Measurements from ENCODE around the gene BOC. TPM values are rescaled to one million over a fixed set of nuclear protein-coding genes. Genes with fewer than 3 reads are reported as not detected.
"Not testable (repeated sequence)": the region's sequence is repeated elsewhere in the genome, so short reads cannot be mapped to it uniquely, and the experiment has no call there.

Gene BOC
- total RNA-seq, 4 donors from 2014 or later, result 3.7 to 7.4 (median 4.6) TPM

GRCh38 chr3:113170771-113171170 is 40.6 kb upstream of the BOC start:
- H3K4me1 ChIP-seq, result peaks cover 11 to 13% of the 10 kb centered on the region in 2 donors
- intact Hi-C loops (cut with DNase I; ENCODE audit: low total_unique reads), result no loop called here
- in situ Hi-C loops (cut with MboI; ENCODE audit: low sequenced_read_pairs in 4 of 4), result no loop called here
- ATAC-seq, result no peak
- H3K4me3 ChIP-seq, result no peak overlapping the region
- H3K27ac ChIP-seq, result no peak overlapping the region
- no peaks in the 10 kb centered on the region for H3K27me3 ChIP-seq
- no peak for DNase-seq
- TF ChIP-seq POLR2A (IDR thresholded peaks at IDR 0.05), result no peak
- no peak for TF ChIP-seq CTCF (IDR thresholded peaks at IDR 0.05 in 4 of 5, conservative IDR thresholded peaks at IDR 0.05 in 1 of 5)
- no peaks in the 10 kb centered on the region for H3K9me3 ChIP-seq
- H3K36me3 ChIP-seq, result no peaks in the 10 kb centered on the region

- H3K36me3 ChIP-seq; in situ Hi-C loops (cut with MboI; ENCODE audit: low sequenced_read_pairs in 4 of 4); H3K4me3 ChIP-seq; ATAC-seq; H3K4me1 ChIP-seq; H3K9me3 ChIP-seq; intact Hi-C loops (cut with DNase I; ENCODE audit: low total_unique reads); H3K27ac ChIP-seq; DNase-seq; H3K27me3 ChIP-seq: not testable (repeated sequence)
Observed at GRCh38 chr3:113171675-113172300, 39.6 kb upstream of the BOC start.

GRCh38 chr3:113173102-113173501 is 38.3 kb upstream of the BOC start:
- no peak for DNase-seq
- no peak overlapping the region for H3K4me3 ChIP-seq
- no peaks in the 10 kb centered on the region for H3K4me1 ChIP-seq
- TF ChIP-seq POLR2A (IDR thresholded peaks at IDR 0.05) (no peak), CTCF (IDR thresholded peaks at IDR 0.05 in 4 of 5, conservative IDR thresholded peaks at IDR 0.05 in 1 of 5) (no peak)
- no peaks in the 10 kb centered on the region for H3K27me3 ChIP-seq
- no peak for ATAC-seq
- intact Hi-C loops (cut with DNase I; ENCODE audit: low total_unique reads), result no loop called here
- no peaks in the 10 kb centered on the region for H3K9me3 ChIP-seq
- in situ Hi-C loops (cut with MboI; ENCODE audit: low sequenced_read_pairs in 4 of 4), result no loop called here
- no peak overlapping the region for H3K27ac ChIP-seq
- H3K36me3 ChIP-seq, result no peaks in the 10 kb centered on the region

GRCh38 chr3:113174304-113174703 is 37.1 kb upstream of the BOC start:
- intact Hi-C loops (cut with DNase I; ENCODE audit: low total_unique reads), result no loop called here

More at GRCh38 chr3:113174304-113174703, 37.1 kb upstream of the BOC start:
- H3K27ac ChIP-seq, result no peak overlapping the region
- DNase-seq, result no peak
- ATAC-seq, result no peak
- H3K27me3 ChIP-seq, result no peaks in the 10 kb centered on the region
- in situ Hi-C loops (cut with MboI; ENCODE audit: low sequenced_read_pairs in 4 of 4), result no loop called here
- H3K36me3 ChIP-seq, result no peaks in the 10 kb centered on the region
- TF ChIP-seq POLR2A (IDR thresholded peaks at IDR 0.05) (no peak), CTCF (IDR thresholded peaks at IDR 0.05 in 4 of 5, conservative IDR thresholded peaks at IDR 0.05 in 1 of 5) (no peak)
- no peak overlapping the region for H3K4me3 ChIP-seq
- no peaks in the 10 kb centered on the region for H3K9me3 ChIP-seq
- no peaks in the 10 kb centered on the region for H3K4me1 ChIP-seq
